Coronary artery (tissue), 2 donors: Measurements from ENCODE around the gene DDI1.

Experiments used
- DNase-seq: peaks from one replicate; pipeline ENCODE4 v3.0.0-alpha.2; 2017; ENCODE audit warnings: low spot score
- H3K27ac ChIP-seq, 2 donors: fragments of 200-600 bp; sonication (generic); one replicate each; pipeline ENCODE4 v1.5.1; 2016 to 2019
- H3K4me3 ChIP-seq: fragments of 200-600 bp; sonication (generic); 2 replicates; pipeline ENCODE4 v1.5.1; 2016; ENCODE audit warnings: mild to moderate bottlenecking, moderate library complexity
- CTCF ChIP-seq: fragments of 200-600 bp; sonication (generic); IDR thresholded peaks from one replicate; pipeline ENCODE4 v1.5.1; 2019; ENCODE audit warnings: antibody characterized with exemption

DDI1 gene

GRCh38 chr11:104075706-104076105 lies 39.3 kb downstream of the DDI1 start:
- TF ChIP-seq CTCF = no peak
- no peak for DNase-seq
- Histone ChIP-seq H3K4me3 (no peak overlapping the region), H3K27ac (no peak overlapping the region)

GRCh38 chr11:104076455-104076854 lies 40.0 kb downstream of the DDI1 start:
- TF ChIP-seq CTCF = no peak
- no peak overlapping the region for H3K27ac ChIP-seq
- no peak for DNase-seq
- H3K4me3 ChIP-seq = no peak overlapping the region

- no peak for DNase-seq
- H3K27ac ChIP-seq = no peak overlapping the region
- H3K4me3 ChIP-seq = no peak overlapping the region
- TF ChIP-seq CTCF = no peak
Observed at GRCh38 chr11:104078245-104078644, 41.8 kb downstream of the DDI1 start.

GRCh38 chr11:104078995-104079394 lies 42.6 kb downstream of the DDI1 start:
- DNase-seq = no peak
- Histone ChIP-seq H3K27ac (no peak overlapping the region), H3K4me3 (no peak overlapping the region)
- TF ChIP-seq CTCF = no peak

GRCh38 chr11:104086621-104087020 lies 50.2 kb downstream of the DDI1 start:
- Histone ChIP-seq H3K4me3 (no peak overlapping the region), H3K27ac (no peak overlapping the region)
- no peak for TF ChIP-seq CTCF
- DNase-seq = no peak
